Testis (tissue), 2 donors: Measurements from ENCODE around the gene PTPRG.

Experiments
- CTCF ChIP-seq, 3 experiments: fragments of 450-650 bp in 2 of 3; fragments of 200-600 bp in 1 of 3; sonication (generic) in 1 of 3; IDR thresholded peaks; one replicate each; pipeline ENCODE4 v1.5.1; 2016 to 2019; ENCODE audit warnings: antibody characterized with exemption in 3 of 3, mild to moderate bottlenecking in 2 of 3, moderate library complexity in 1 of 3
- POLR2A ChIP-seq: fragments of 450-650 bp; IDR thresholded peaks from one replicate; pipeline ENCODE4 v1.6.1; 2017; ENCODE audit warnings: antibody characterized with exemption, mild to moderate bottlenecking, moderate library complexity

- TF ChIP-seq CTCF (IDR thresholded peaks at IDR 0.05) (no peak), POLR2A (no peak)
These were observed 320.9 kb downstream of the PTPRG start for GRCh38 chr3:61882253-61882652.
